K562 (cell line): ENCODE results near the gene RACGAP1. TPM values are rescaled to one million over a fixed set of nuclear protein-coding genes. Genes with fewer than 3 reads are reported as not detected.

ENCODE experiments used
- ATAC-seq: fragments of 200-7000 bp; cut with Tn5 transposase; 3 replicates; pipeline ENCODE4 v1.9.1; 2020; ENCODE audit warnings: moderate library complexity
- BruUV-seq: library from RNA; stranded (reverse); fragments of 400-500 nt; replicated peaks from 2 replicates; lab custom pipeline; 2021; lab: Mats Ljungman, UMichigan
- CTCF ChIA-PET: fragments of 300-600 bp; formaldehyde crosslinking; extraction: SDS; loops from one replicate; lab custom pipeline; 2021; ENCODE audit warnings: low intra/inter-chr PET ratio; lab: Yijun Ruan, JAX
- POLR2A ChIA-PET: fragments of 300-600, 350-650 bp; sonication (Branson Sonifier 250); formaldehyde crosslinking; extraction: SDS; loops from one replicate; lab custom pipeline; 2021; ENCODE audit warnings: antibody characterized with exemption, inconsistent platforms; lab: Yijun Ruan, JAX
- DNase-seq, 4 experiments: peaks; one replicate each; pipeline versions ENCODE4 v3.0.0 to v3.0.0-alpha.2; 2011 to 2018; ENCODE audit warnings: low spot score in 3 of 4, mixed read lengths in 3 of 4; ENCODE audit errors: extremely low read depth in 1 of 4
- FAIRE-seq: peaks from 2 replicates; lab custom pipeline; 2011; peaks lifted over from hg19 to GRCh38; lab: Jason Lieb, UNC
- H2AFZ ChIP-seq: 2 replicates; pipeline ENCODE4 v1.6.0; 2011; ENCODE audit warnings: low read depth, low read length, control low read depth, inconsistent platforms
- H3K27ac ChIP-seq: fragments of 200-600 bp; 3 replicates; pipeline ENCODE4 v1.8.0; 2011; ENCODE audit warnings: low read depth, mild to moderate bottlenecking, control low read depth, inconsistent platforms, low read length, moderate library complexity, mixed read lengths; ENCODE audit errors: extremely low read depth
- H3K27me3 ChIP-seq, 2 experiments: fragments of 300-600 bp in 1 of 2; 2 replicates in 1 of 2; 3 replicates in 1 of 2; pipeline versions ENCODE4 v1.6.0 to v1.8.0; 2011; ENCODE audit warnings: inconsistent platforms in 2 of 2, low read length in 2 of 2, mild to moderate bottlenecking in 1 of 2, mixed read lengths in 1 of 2, moderate library complexity in 1 of 2; ENCODE audit not compliant: control insufficient read depth in 2 of 2, insufficient read depth in 2 of 2
- H3K36me3 ChIP-seq: fragments of 300-600 bp; 3 replicates; pipeline ENCODE4 v1.8.0; 2011; ENCODE audit warnings: mild to moderate bottlenecking, low read length, inconsistent platforms; ENCODE audit not compliant: control insufficient read depth, insufficient read depth
- H3K4me1 ChIP-seq, 2 experiments: fragments of 200-600 bp in 1 of 2; replicated peaks in 1 of 2; 2 replicates in 1 of 2; 3 replicates in 1 of 2; pipeline versions ENCODE4 v1.5.1 to v1.8.0; 2011; ENCODE audit warnings: inconsistent platforms in 2 of 2, low read length in 2 of 2, mild to moderate bottlenecking in 1 of 2, mixed read lengths in 1 of 2, moderate library complexity in 1 of 2; ENCODE audit not compliant: control insufficient read depth in 2 of 2, insufficient read depth in 2 of 2
- H3K4me2 ChIP-seq: 2 replicates; pipeline ENCODE4 v1.6.1; 2011; ENCODE audit warnings: low read length, control low read depth, inconsistent platforms, mixed read lengths; ENCODE audit not compliant: insufficient read depth
- H3K4me3 ChIP-seq: fragments of 200-600 bp; sonication (generic), shearing (Covaris generic); 2 replicates; pipeline ENCODE4 v1.5.1; 2016; ENCODE audit warnings: control low read depth, inconsistent platforms
- H3K79me2 ChIP-seq: fragments of 200-600 bp; 3 replicates; pipeline ENCODE4 v1.8.0; 2011; ENCODE audit warnings: low read length, inconsistent platforms; ENCODE audit not compliant: control insufficient read depth, insufficient read depth
- H3K9ac ChIP-seq, 2 experiments: 2 replicates each; pipeline versions ENCODE4 v1.6.0 to v1.6.1; 2011; ENCODE audit warnings: low read depth in 2 of 2, low read length in 2 of 2, control low read depth in 1 of 2, inconsistent platforms in 1 of 2, mild to moderate bottlenecking in 1 of 2, mixed read lengths in 1 of 2; ENCODE audit not compliant: insufficient read depth in 1 of 2
- H3K9me1 ChIP-seq: one replicate; pipeline ENCODE4 v1.6.0; 2011; ENCODE audit warnings: inconsistent platforms, mild to moderate bottlenecking, low read length, moderate library complexity; ENCODE audit not compliant: control insufficient read depth, insufficient read depth
- H3K9me3 ChIP-seq: replicated peaks from 2 replicates; pipeline ENCODE4 v1.5.1; 2011; ENCODE audit warnings: low read depth, low read length, inconsistent platforms; ENCODE audit not compliant: control insufficient read depth, insufficient read depth
- H4K20me1 ChIP-seq: replicated peaks from 2 replicates; pipeline ENCODE4 v1.6.1; 2011; ENCODE audit warnings: low read length, inconsistent platforms, mixed read lengths; ENCODE audit not compliant: control insufficient read depth, insufficient read depth
- CTBP1 ChIP-seq: fragments of 450-650 bp; IDR thresholded peaks from 2 replicates; pipeline ENCODE4 v1.6.1; 2016; ENCODE audit warnings: borderline replicate concordance
- FOXO4 ChIP-seq: fragments of 450-650 bp; formaldehyde crosslinking; IDR thresholded peaks from 2 replicates; pipeline ENCODE4 v1.4.0; 2020; ENCODE audit warnings: mild to moderate bottlenecking, moderate library complexity
- HNRNPK ChIP-seq: fragments of 200-400 bp; formaldehyde crosslinking; IDR thresholded peaks from one replicate; pipeline ENCODE4 v1.6.1; 2018; ENCODE audit warnings: mild to moderate bottlenecking, low read depth, low read length; ENCODE audit not compliant: poor library complexity, severe bottlenecking
- MAX ChIP-seq: sonication (generic); formaldehyde crosslinking; IDR thresholded peaks from 2 replicates; pipeline ENCODE4 v1.9.0; 2022; ENCODE audit warnings: mild to moderate bottlenecking, missing genetic modification reagents
- RAD21 ChIP-seq, 2 experiments: fragments of 250-450 bp in 1 of 2; fragments of 450-650 bp in 1 of 2; sonication (Bioruptor Pico) in 1 of 2; formaldehyde crosslinking in 1 of 2; IDR thresholded peaks in 1 of 2; conservative IDR thresholded peaks in 1 of 2; 2 replicates each; pipeline versions ENCODE4 v1.4.0 to v1.8.0; 2020 to 2022; ENCODE audit warnings: mild to moderate bottlenecking in 2 of 2, moderate library complexity in 1 of 2
- SMAD2 ChIP-seq: fragments of 150-350 bp; IDR thresholded peaks from 2 replicates; pipeline ENCODE4 v1.6.1; 2014; ENCODE audit warnings: low read depth, mild to moderate bottlenecking, low read length
- SMC3 ChIP-seq: conservative IDR thresholded peaks from 2 replicates; pipeline ENCODE4 v1.6.1; 2011; ENCODE audit warnings: low read depth, low read length, improper control_type of control experiment; ENCODE audit not compliant: insufficient read depth
- TAL1 ChIP-seq: fragments of 450-650 bp; IDR thresholded peaks from 2 replicates; pipeline ENCODE4 v1.6.1; 2016; ENCODE audit warnings: mild to moderate bottlenecking
- TSHZ1 ChIP-seq: fragments of 250-450 bp; sonication (Bioruptor Pico); IDR thresholded peaks from 2 replicates; pipeline ENCODE4 v1.4.0; 2020; ENCODE audit warnings: mild to moderate bottlenecking, moderate library complexity
- YY1 ChIP-seq, 3 experiments: IDR thresholded peaks; 2 replicates each; pipeline ENCODE4 v1.6.1; 2011; ENCODE audit warnings: low read length in 2 of 3, mild to moderate bottlenecking in 2 of 3, moderate library complexity in 2 of 3, borderline replicate concordance in 1 of 3, control low read depth in 1 of 3, low read depth in 1 of 3; ENCODE audit not compliant: insufficient read depth in 3 of 3, insufficient replicate concordance in 2 of 3, control insufficient read depth in 1 of 3, insufficient read length in 1 of 3; ENCODE audit errors: extremely low read depth in 1 of 3
- ZNF134 ChIP-seq: fragments of 250-450 bp; sonication (Bioruptor Pico); conservative IDR thresholded peaks from 2 replicates; pipeline ENCODE4 v1.4.0; 2020
- ZNF512 ChIP-seq: IDR thresholded peaks from 2 replicates; pipeline ENCODE4 v1.6.1; 2016; ENCODE audit warnings: missing genetic modification characterization, missing compliant biosample characterization
- ZNF584 ChIP-seq: fragments of 200-800 bp; sonication (Bioruptor generic); IDR thresholded peaks from 2 replicates; pipeline ENCODE4 v1.6.1; 2016; ENCODE audit warnings: low read depth, mild to moderate bottlenecking, missing genetic modification characterization, missing compliant biosample characterization
- WGBS: fragments of 100-300 bp; shearing (Covaris generic); methylation state at CpG from one replicate; pipeline ENCODE4 v1.1.6; 2016; ENCODE audit warnings: low coverage, mixed read lengths; ENCODE audit not compliant: insufficient coverage; ENCODE audit errors: missing lambda C conversion rate; 5-methylcytosine and 5-hydroxymethylcytosine counted together
- in situ Hi-C: fragments of 300-500 bp; cut with MboI; formaldehyde crosslinking; loops from 4 replicates; pipeline ENCODE4 v1.15.0; 2018; ENCODE audit warnings: inconsistent platforms, mixed read lengths
- intact Hi-C: fragments of 100-400 bp; cut with micrococcal nuclease; formaldehyde crosslinking; loops from 2 replicates; pipeline ENCODE4 v1.14.2; 2022
- polyA plus RNA-seq, 8 experiments: library from polyadenylated mRNA; depleted of rRNA in 4 of 8; stranded (reverse) in 5 of 8; unstranded in 3 of 8; fragments of >200 nt; fragmentation: Nextera tagmentation in 2 of 8; fragmentation: Illumina TruSeq in 1 of 8; extraction: Ambion mirVana in 2 of 8; extraction: Trizol in 1 of 8; gene quantifications; 2 replicates each; pipeline versions ENCODE4 v1.2.1 to v1.2.3, GENCODE V29; 2011 to 2014; ENCODE audit warnings: inconsistent platforms in 1 of 8, missing spikeins in 1 of 8
- total RNA-seq, 7 experiments: library from RNA; depleted of rRNA in 6 of 7; stranded (reverse); fragments of >200 nt in 6 of 7; fragmentation: Illumina TruSeq in 2 of 7; extraction: Trizol in 2 of 7; gene quantifications; 2 replicates each; pipeline versions ENCODE4 v1.2.1 to v1.2.3, GENCODE V29; 2011 to 2021; ENCODE audit warnings: low replicate concordance in 1 of 7

Gene RACGAP1
- total and polyA plus RNA-seq, 9 of the 15 experiments (the other 6 are each of a cell fraction or from before 2014, with no cell fraction given), result 56.4 to 92.9 (median 71.8) TPM

GRCh38 chr12:50053583-50053982 lies 28.3 kb upstream of the RACGAP1 start (continued):
- TF ChIP-seq YY1 (IDR thresholded peaks at IDR 0.05; ENCODE audit: borderline replicate concordance in 1 of 3, control insufficient read depth in 1 of 3, extremely low read depth in 1 of 3, insufficient read depth in 3 of 3, insufficient read length in 1 of 3, insufficient replicate concordance in 2 of 3, low read depth in 1 of 3, low read length in 2 of 3), result no peak
- no peak; the same call in 1 of the 2 replicates for TF ChIP-seq TAL1
- TF ChIP-seq HNRNPK, result no peak
- 0 out of 4 replicates have a peak, but pooled peaks of 1 of the 2 experiments have one; percentile 17 for TF ChIP-seq RAD21 (CRISPR knock-in tag; conservative IDR thresholded peaks at IDR 0.05 in 1 of 2, IDR thresholded peaks at IDR 0.05 in 1 of 2)
- TF ChIP-seq SMAD2, result no peak
- TF ChIP-seq SMC3, result no peak
- TF ChIP-seq CTBP1, result peak; percentile 89
- TF ChIP-seq ZNF584 (CRISPR knock-in tag), result no peak
- TF ChIP-seq MAX (CRISPR knock-in tag), result no peak

- 40% methylated on average over 7 of the region's 7 CpGs for WGBS
- H3K9me3 ChIP-seq, result no peaks in the 10 kb centered on the region
- H3K4me2 ChIP-seq, result no peak overlapping the region
- H3K79me2 ChIP-seq, result no peaks in the 10 kb centered on the region
- POLR2A ChIA-PET, result no interaction called here
- DNase-seq, result no peak
- intact Hi-C loops, result loop anchor here (5.0 kb wide), 1 partner anchor 186 kb away; no protein-coding TSS in a partner anchor
- H3K9ac ChIP-seq, result no peak overlapping the region
- H2AFZ ChIP-seq, result no peak overlapping the region
- H3K4me1 ChIP-seq, result peaks cover 31 to 49% of the 10 kb centered on the region in 2 experiments
- H3K9me1 ChIP-seq, result no peaks in the 10 kb centered on the region
- no peak overlapping the region for H3K4me3 ChIP-seq
- H3K36me3 ChIP-seq, result no peaks in the 10 kb centered on the region
- ATAC-seq, result no peak
- no peak overlapping the region for H3K27ac ChIP-seq
- BruUV-seq, result no TSS peak
- FAIRE-seq, result no peak
- in situ Hi-C loops, result no loop called here
- TF ChIP-seq FOXO4 (CRISPR knock-in tag) (no peak), ZNF134 (CRISPR knock-in tag) (no peak), TSHZ1 (no peak), ZNF512 (tag) (peak; percentile 86)
- H4K20me1 ChIP-seq, result peaks cover 26% of the 10 kb centered on the region
- CTCF ChIA-PET, result interaction anchor here (1.2 kb wide), 1 partner anchor 86 kb away, joined by 3 read pairs; no protein-coding TSS in a partner anchor
- peaks cover 11 to 32% of the 10 kb centered on the region in 2 experiments; a peak in 4 of 5 replicates for H3K27me3 ChIP-seq
Measured at GRCh38 chr12:50052964-50053363, 27.7 kb upstream of the RACGAP1 start.
